CD4-positive, alpha-beta T cell (primary cell): ENCODE data around the gene RARB. TPM values are rescaled to one million over a fixed set of nuclear protein-coding genes. Genes with fewer than 3 reads are reported as not detected.

Experiments
- ATAC-seq: fragments of 200-7000 bp; cut with Tn5 transposase; one replicate; pipeline ENCODE4 v1.10.0; 2022; ENCODE audit warnings: mild to moderate bottlenecking; ENCODE audit not compliant: poor library complexity
- CTCF ChIA-PET: fragments of 350-600 bp; sonication (Branson Sonifier 250); formaldehyde crosslinking; loops from one replicate; lab custom pipeline; 2021; ENCODE audit warnings: antibody characterized with exemption, inconsistent platforms; lab: Charles Lee
- POLR2A ChIA-PET: fragments of 350-600 bp; sonication (Branson Sonifier 250); formaldehyde crosslinking; loops from one replicate; lab custom pipeline; 2021; ENCODE audit warnings: antibody characterized with exemption, inconsistent platforms; lab: Charles Lee
- DNase-seq, 14 experiments: peaks; one replicate each; pipeline ENCODE4 v3.0.0-alpha.2; 2013 to 2020; ENCODE audit warnings: mixed read lengths in 2 of 14
- H3K27ac ChIP-seq, 2 donors: one replicate each; pipeline versions ENCODE4 v1.5.1 to v1.7.0; 2013; ENCODE audit warnings: low read length in 2 of 2, low read depth in 1 of 2, mild to moderate bottlenecking in 1 of 2
- H3K27me3 ChIP-seq, 2 experiments: 1 replicate in 1 of 2; 2 replicates in 1 of 2; pipeline versions ENCODE4 v1.6.1 to v1.7.0; 2013; ENCODE audit warnings: low read length in 2 of 2, control low read depth in 1 of 2, mild to moderate bottlenecking in 1 of 2, moderate library complexity in 1 of 2; ENCODE audit not compliant: insufficient read depth in 2 of 2, control insufficient read depth in 1 of 2
- H3K36me3 ChIP-seq: one replicate; pipeline ENCODE4 v1.6.1; 2013; ENCODE audit warnings: low read length, control low read depth; ENCODE audit not compliant: insufficient read depth
- H3K4me1 ChIP-seq: one replicate; pipeline ENCODE4 v1.6.1; 2013; ENCODE audit warnings: low read length, control low read depth; ENCODE audit not compliant: insufficient read depth
- H3K4me3 ChIP-seq: one replicate; pipeline ENCODE4 v1.5.1; 2013; ENCODE audit warnings: mild to moderate bottlenecking, low read length, moderate library complexity
- H3K9me3 ChIP-seq, 2 experiments: 1 replicate in 1 of 2; 2 replicates in 1 of 2; pipeline versions ENCODE4 v1.6.1 to v1.7.0; 2013; ENCODE audit warnings: low read length in 2 of 2, mild to moderate bottlenecking in 2 of 2, control low read depth in 1 of 2, moderate library complexity in 1 of 2; ENCODE audit not compliant: control insufficient read depth in 1 of 2, insufficient read depth in 1 of 2
- H3K27ac Mint-ChIP-seq: one replicate; pipeline ENCODE4 v1.8.0; 2020; ENCODE audit warnings: mixed read lengths
- H3K27me3 Mint-ChIP-seq: one replicate; pipeline ENCODE4 v1.8.0; 2021; ENCODE audit warnings: mixed read lengths
- H3K36me3 Mint-ChIP-seq: one replicate; pipeline ENCODE4 v1.8.0; 2021; ENCODE audit warnings: low read depth, mixed read lengths
- H3K4me1 Mint-ChIP-seq: one replicate; pipeline ENCODE4 v1.8.0; 2021; ENCODE audit warnings: low read depth, mixed read lengths
- H3K4me3 Mint-ChIP-seq: one replicate; pipeline ENCODE4 v1.8.0; 2020; ENCODE audit warnings: mild to moderate bottlenecking, mixed read lengths
- H3K9me3 Mint-ChIP-seq: one replicate; pipeline ENCODE4 v1.8.0; 2020; ENCODE audit warnings: mixed read lengths
- intact Hi-C, 2 experiments: fragments of 100-400 bp; cut with DNase I in 1 of 2; cut with micrococcal nuclease in 1 of 2; formaldehyde crosslinking; loops; one replicate each; pipeline versions ENCODE4 v1.15.1 to v1.9.0; 2023 to 2025; cut with DNase I, micrococcal nuclease
- total RNA-seq, 174 experiments: library from RNA in 2 of 174; stranded (reverse) in 2 of 174; gene quantifications; one replicate each; pipeline ENCODE4 v1.2.3 and lab custom pipeline; 2021 to 2026
- TF ChIP-seq, protein P1 (sequence below): fragments of 200-600 bp; IDR thresholded peaks from one replicate; pipeline ENCODE4 v1.8.0; 2022; ENCODE audit warnings: antibody characterized with exemption, mild to moderate bottlenecking

Gene RARB
- total RNA-seq, 2 experiments from 2014 or later = not detected

DNA sequence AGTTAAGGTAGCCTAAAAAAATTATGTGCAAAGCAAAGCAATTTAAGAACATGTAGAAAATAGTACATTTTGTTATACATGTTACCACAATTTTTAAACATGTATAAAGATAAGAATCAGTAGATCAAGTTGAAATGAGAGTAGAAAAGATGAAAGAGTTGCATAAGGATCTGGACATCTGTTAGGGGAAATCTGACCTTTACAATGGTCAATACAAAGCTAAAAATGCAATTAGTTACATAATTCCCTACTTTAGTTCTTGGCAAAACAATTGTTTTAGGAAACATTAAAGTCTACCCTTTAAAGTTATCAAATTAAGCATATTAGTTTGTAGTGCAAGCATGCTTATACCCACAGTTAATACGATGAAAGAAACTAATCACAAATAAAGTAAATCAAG is 203.9 kb downstream of the RARB start:
- no peak for DNase-seq
- Mint-ChIP-seq H3K36me3 (peaks cover 88% of the 10 kb centered on the region), H3K4me1 (peaks cover 9% of the 10 kb centered on the region), H3K27me3 (no peaks in the 10 kb centered on the region), H3K4me3 (no peak overlapping the region), H3K9me3 (no peaks in the 10 kb centered on the region), H3K27ac (peak overlapping the region; percentile 53)
- POLR2A ChIA-PET = no interaction called here
- H3K27me3 ChIP-seq = no peaks in the 10 kb centered on the region
- CTCF ChIA-PET = no interaction called here
- intact Hi-C loops = no loop called here
- TF ChIP-seq, protein P1, sequence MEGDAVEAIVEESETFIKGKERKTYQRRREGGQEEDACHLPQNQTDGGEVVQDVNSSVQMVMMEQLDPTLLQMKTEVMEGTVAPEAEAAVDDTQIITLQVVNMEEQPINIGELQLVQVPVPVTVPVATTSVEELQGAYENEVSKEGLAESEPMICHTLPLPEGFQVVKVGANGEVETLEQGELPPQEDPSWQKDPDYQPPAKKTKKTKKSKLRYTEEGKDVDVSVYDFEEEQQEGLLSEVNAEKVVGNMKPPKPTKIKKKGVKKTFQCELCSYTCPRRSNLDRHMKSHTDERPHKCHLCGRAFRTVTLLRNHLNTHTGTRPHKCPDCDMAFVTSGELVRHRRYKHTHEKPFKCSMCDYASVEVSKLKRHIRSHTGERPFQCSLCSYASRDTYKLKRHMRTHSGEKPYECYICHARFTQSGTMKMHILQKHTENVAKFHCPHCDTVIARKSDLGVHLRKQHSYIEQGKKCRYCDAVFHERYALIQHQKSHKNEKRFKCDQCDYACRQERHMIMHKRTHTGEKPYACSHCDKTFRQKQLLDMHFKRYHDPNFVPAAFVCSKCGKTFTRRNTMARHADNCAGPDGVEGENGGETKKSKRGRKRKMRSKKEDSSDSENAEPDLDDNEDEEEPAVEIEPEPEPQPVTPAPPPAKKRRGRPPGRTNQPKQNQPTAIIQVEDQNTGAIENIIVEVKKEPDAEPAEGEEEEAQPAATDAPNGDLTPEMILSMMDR = no peak
- no peak overlapping the region for H3K4me3 ChIP-seq
- H3K36me3 ChIP-seq = peaks cover 77% of the 10 kb centered on the region
- ATAC-seq = no peak
- no peak overlapping the region for H3K27ac ChIP-seq
- H3K4me1 ChIP-seq = peaks cover 4% of the 10 kb centered on the region
- no peaks in the 10 kb centered on the region for H3K9me3 ChIP-seq

DNA sequence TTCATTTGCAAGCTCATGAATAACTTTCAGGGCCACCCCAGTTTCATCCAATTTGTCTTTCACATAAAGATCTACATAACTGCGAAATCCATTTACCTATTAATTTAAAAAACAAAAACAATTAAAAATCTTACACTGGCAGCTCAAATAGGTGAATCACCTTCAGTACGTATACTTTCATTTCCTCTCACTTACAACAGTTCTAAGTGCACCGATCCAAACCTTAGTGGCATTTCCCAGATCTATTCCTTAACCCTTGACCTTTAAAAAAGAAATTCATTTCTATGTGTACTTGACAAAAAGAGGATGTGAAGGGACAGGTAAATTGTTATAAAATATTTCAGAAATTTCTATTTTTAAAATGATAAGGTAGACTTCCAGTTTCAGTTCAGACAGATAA is 205.9 kb downstream of the RARB start:
- H3K4me3 ChIP-seq = no peak overlapping the region
- intact Hi-C loops = no loop called here
- TF ChIP-seq, protein P1 = no peak
- Mint-ChIP-seq H3K4me3 (no peak overlapping the region), H3K9me3 (no peaks in the 10 kb centered on the region), H3K36me3 (peaks cover 90% of the 10 kb centered on the region), H3K27me3 (no peaks in the 10 kb centered on the region), H3K27ac (no peak overlapping the region), H3K4me1 (peaks cover 9% of the 10 kb centered on the region)
- no peak for ATAC-seq
- H3K4me1 ChIP-seq = peaks cover 4% of the 10 kb centered on the region
- H3K36me3 ChIP-seq = peaks cover 73% of the 10 kb centered on the region
- CTCF ChIA-PET = interaction anchor here (1.3 kb wide), 1 partner anchor 14 kb away, joined by 3 read pairs; no protein-coding TSS in a partner anchor
- H3K9me3 ChIP-seq = no peaks in the 10 kb centered on the region
- no peak overlapping the region for H3K27ac ChIP-seq
- DNase-seq = no peak
- no peaks in the 10 kb centered on the region for H3K27me3 ChIP-seq
- POLR2A ChIA-PET = no interaction called here

DNA sequence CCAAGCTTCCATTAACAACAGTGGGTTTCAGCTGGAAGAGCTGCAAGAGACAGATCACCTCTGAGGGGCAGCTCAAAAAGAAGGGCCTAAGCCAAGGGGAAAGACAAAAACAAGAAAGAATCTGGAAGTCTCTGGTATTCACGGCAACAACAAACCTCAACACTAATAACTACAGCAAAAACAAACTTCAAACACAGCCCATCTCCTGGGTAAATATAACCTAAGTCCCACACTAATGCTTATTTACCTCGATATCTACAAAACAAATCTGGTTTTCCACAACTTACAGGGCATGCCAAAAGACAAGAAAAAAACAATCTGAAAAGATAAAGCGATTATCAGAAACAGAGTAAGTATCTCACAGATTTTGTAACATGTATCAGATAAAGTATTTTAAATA is 207.0 kb downstream of the RARB start:
- ChIA-PET CTCF (interaction anchor here (1.9 kb wide), 1 partner anchor 8 kb away, joined by 6 read pairs; no protein-coding TSS in a partner anchor), POLR2A (interaction anchor here (0.6 kb wide), 1 partner anchor 148 kb away, joined by 3 read pairs; the partner anchor contains the start of gene NGLY1)
- Mint-ChIP-seq H3K27me3 (no peaks in the 10 kb centered on the region), H3K9me3 (no peaks in the 10 kb centered on the region), H3K36me3 (peaks cover 92% of the 10 kb centered on the region), H3K4me3 (no peak overlapping the region), H3K4me1 (peaks cover 9% of the 10 kb centered on the region), H3K27ac (peak overlapping the region; percentile 50)
- Histone ChIP-seq H3K27me3 (no peaks in the 10 kb centered on the region), H3K27ac (no peak overlapping the region), H3K4me1 (peaks cover 4% of the 10 kb centered on the region), H3K9me3 (no peaks in the 10 kb centered on the region), H3K36me3 (peaks cover 66% of the 10 kb centered on the region), H3K4me3 (no peak overlapping the region)
- intact Hi-C loops = no loop called here
- TF ChIP-seq, protein P1 = no peak
- no peak for DNase-seq
- ATAC-seq = no peak

Other genes with a start within 250 kb of the RARB start
- 10 to 100 TPM; 79.7 to 80.4 TPM for gene TOP2B, start 236.6 kb downstream of the RARB start, total RNA-seq